ENCODE measurements around the gene MMP15. TPM values are rescaled to one million over a fixed set of nuclear protein-coding genes. Genes with fewer than 3 reads are reported as not detected.

The MMP15 gene
- total and polyA plus RNA-seq, 4 donors: 19.5 to 44.5 (median 29.4) TPM

GRCh38 chr16:58038219-58038641, 12.7 kb downstream of the MMP15 start:
- H3K9me3 ChIP-seq (ENCODE audit: control insufficient read depth in 4 of 4, insufficient read depth in 3 of 4, low read length in 3 of 4): no peaks in the 10 kb centered on the region
- no peak overlapping the region for H3K27ac ChIP-seq (ENCODE audit: low read depth in 1 of 2, low read length in 1 of 2)
- ATAC-seq (ENCODE audit: insufficient read depth, low FRiP score): no peak
- no peaks in the 10 kb centered on the region for H3K27me3 ChIP-seq (ENCODE audit: control insufficient read depth in 3 of 3, insufficient read depth in 3 of 3, low read length in 2 of 3)
- H3K36me3 ChIP-seq (ENCODE audit: control insufficient read depth in 4 of 4, insufficient read depth in 4 of 4, low read length in 4 of 4): peaks cover 0 to 31% (median 3%) of the 10 kb centered on the region in 4 donors
- peaks cover 0 to 12% (median 3%) of the 10 kb centered on the region in 5 donors for H3K4me1 ChIP-seq (ENCODE audit: control insufficient read depth in 5 of 5, insufficient read depth in 5 of 5, low read length in 5 of 5)
- H3K9ac ChIP-seq (ENCODE audit: insufficient read depth in 1 of 2, low read length in 2 of 2): no peak overlapping the region
- no peak for TF ChIP-seq CTCF (IDR thresholded peaks at IDR 0.05; ENCODE audit: control extremely low read depth, extremely low read depth)
- H3K4me3 ChIP-seq: no peak overlapping the region
- DNase-seq: no peak
- WGBS, 2 donors: 93 to 94% methylated on average over 20 of the region's 20 CpGs

GRCh38 chr16:58039829-58040495, 14.4 kb downstream of the MMP15 start:
- no peak overlapping the region for H3K4me3 ChIP-seq
- H3K4me1 ChIP-seq (ENCODE audit: control insufficient read depth in 5 of 5, insufficient read depth in 5 of 5, low read length in 5 of 5): peaks cover 0 to 8% (median 0%) of the 10 kb centered on the region in 5 donors
- no peaks in the 10 kb centered on the region for H3K27me3 ChIP-seq (ENCODE audit: control insufficient read depth in 3 of 3, insufficient read depth in 3 of 3, low read length in 2 of 3)
- peaks cover 0 to 41% (median 3%) of the 10 kb centered on the region in 4 donors for H3K36me3 ChIP-seq (ENCODE audit: control insufficient read depth in 4 of 4, insufficient read depth in 4 of 4, low read length in 4 of 4)
- ATAC-seq (ENCODE audit: insufficient read depth, low FRiP score): no peak
- no peak for TF ChIP-seq CTCF (IDR thresholded peaks at IDR 0.05; ENCODE audit: control extremely low read depth, extremely low read depth)
- H3K27ac ChIP-seq (ENCODE audit: low read depth in 1 of 2, low read length in 1 of 2): no peak overlapping the region
- no peaks in the 10 kb centered on the region for H3K9me3 ChIP-seq (ENCODE audit: control insufficient read depth in 4 of 4, insufficient read depth in 3 of 4, low read length in 3 of 4)
- DNase-seq: no peak
- H3K9ac ChIP-seq (ENCODE audit: insufficient read depth in 1 of 2, low read length in 2 of 2): no peak overlapping the region
- 94 to 96% methylated on average over 26 of the region's 26 CpGs for WGBS, 2 donors

- Histone ChIP-seq H3K36me3 (ENCODE audit: control insufficient read depth in 4 of 4, insufficient read depth in 4 of 4, low read length in 4 of 4) (peaks cover 0 to 42% (median 3%) of the 10 kb centered on the region in 4 donors), H3K4me3 (no peak overlapping the region), H3K27me3 (ENCODE audit: control insufficient read depth in 3 of 3, insufficient read depth in 3 of 3, low read length in 2 of 3) (no peaks in the 10 kb centered on the region), H3K9ac (ENCODE audit: insufficient read depth in 1 of 2, low read length in 2 of 2) (no peak overlapping the region), H3K27ac (ENCODE audit: low read depth in 1 of 2, low read length in 1 of 2) (no peak overlapping the region), H3K9me3 (ENCODE audit: control insufficient read depth in 4 of 4, insufficient read depth in 3 of 4, low read length in 3 of 4) (no peaks in the 10 kb centered on the region), H3K4me1 (ENCODE audit: control insufficient read depth in 5 of 5, insufficient read depth in 5 of 5, low read length in 5 of 5) (peaks cover 0 to 3% (median 0%) of the 10 kb centered on the region in 5 donors)
- 95 to 96% methylated on average over 12 of the region's 12 CpGs for WGBS, 2 donors
- TF ChIP-seq CTCF (IDR thresholded peaks at IDR 0.05; ENCODE audit: control extremely low read depth, extremely low read depth): no peak
- no peak for ATAC-seq (ENCODE audit: insufficient read depth, low FRiP score)
- DNase-seq: no peak
Measured at GRCh38 chr16:58040496-58040846, 14.9 kb downstream of the MMP15 start.

Data from lung (tissue), 12 donors.